B cell (primary cell): ENCODE data around the gene RNPEP.

Experiments used
- EZH2 ChIP-seq: IDR thresholded peaks from 2 replicates; pipeline ENCODE4 v1.6.1; 2012; ENCODE audit warnings: borderline replicate concordance, low read depth, mild to moderate bottlenecking, moderate library complexity, low read length; ENCODE audit not compliant: insufficient read depth, poor library complexity, severe bottlenecking
- TF ChIP-seq, protein P1 (sequence below): fragments of 200-600 bp; IDR thresholded peaks from one replicate; pipeline ENCODE4 v1.8.0; 2022; ENCODE audit warnings: antibody characterized with exemption, mild to moderate bottlenecking

DNA sequence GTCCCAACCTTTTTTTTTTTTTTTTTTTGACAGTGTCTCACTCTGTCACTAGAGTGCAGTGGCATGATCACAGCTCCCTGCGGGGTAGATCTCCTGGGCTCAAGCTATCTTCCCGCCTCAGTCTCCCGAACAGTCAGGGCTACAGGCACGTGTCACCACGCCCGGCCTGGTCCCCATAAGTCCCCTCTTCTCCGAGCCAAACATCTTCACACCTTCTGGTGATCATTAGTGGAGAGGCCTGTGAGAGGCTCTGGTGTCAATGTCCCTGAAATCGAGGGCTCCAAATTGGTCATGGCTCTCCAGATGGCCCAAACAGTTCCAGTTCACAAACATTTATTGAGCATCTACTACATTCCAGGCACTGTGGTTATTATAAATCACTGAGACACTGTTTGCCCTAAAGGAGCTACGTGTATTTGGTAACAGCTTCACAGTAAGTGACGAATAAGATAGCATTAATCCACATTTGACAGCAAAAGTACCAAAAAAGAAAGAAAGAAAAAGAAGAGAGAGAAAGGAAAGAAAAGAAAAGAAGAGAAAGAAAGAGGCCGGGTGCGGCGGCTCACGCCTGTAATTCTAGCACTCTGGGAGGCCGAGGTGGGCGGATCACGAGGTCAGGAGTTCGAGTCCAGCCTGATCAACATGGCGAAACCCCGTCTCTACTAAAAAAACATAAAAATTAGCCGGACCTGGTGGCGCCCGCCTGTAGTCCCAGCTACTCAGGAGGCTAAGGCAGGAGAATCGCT is 28.0 kb upstream of the RNPEP start:
- TF ChIP-seq, protein P1, sequence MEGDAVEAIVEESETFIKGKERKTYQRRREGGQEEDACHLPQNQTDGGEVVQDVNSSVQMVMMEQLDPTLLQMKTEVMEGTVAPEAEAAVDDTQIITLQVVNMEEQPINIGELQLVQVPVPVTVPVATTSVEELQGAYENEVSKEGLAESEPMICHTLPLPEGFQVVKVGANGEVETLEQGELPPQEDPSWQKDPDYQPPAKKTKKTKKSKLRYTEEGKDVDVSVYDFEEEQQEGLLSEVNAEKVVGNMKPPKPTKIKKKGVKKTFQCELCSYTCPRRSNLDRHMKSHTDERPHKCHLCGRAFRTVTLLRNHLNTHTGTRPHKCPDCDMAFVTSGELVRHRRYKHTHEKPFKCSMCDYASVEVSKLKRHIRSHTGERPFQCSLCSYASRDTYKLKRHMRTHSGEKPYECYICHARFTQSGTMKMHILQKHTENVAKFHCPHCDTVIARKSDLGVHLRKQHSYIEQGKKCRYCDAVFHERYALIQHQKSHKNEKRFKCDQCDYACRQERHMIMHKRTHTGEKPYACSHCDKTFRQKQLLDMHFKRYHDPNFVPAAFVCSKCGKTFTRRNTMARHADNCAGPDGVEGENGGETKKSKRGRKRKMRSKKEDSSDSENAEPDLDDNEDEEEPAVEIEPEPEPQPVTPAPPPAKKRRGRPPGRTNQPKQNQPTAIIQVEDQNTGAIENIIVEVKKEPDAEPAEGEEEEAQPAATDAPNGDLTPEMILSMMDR: no peak
- no peak for TF ChIP-seq EZH2
